Activated gamma-delta T cell treated with anti-CD3 and anti-CD28 coated beads, Interleukin-2, amount 50 U/mL, for 16 hours (primary cell): ENCODE results near the gene SCYL3.
A peak's percentile ranks its signal among the peaks of the same experiment; 100 is the strongest.

ENCODE experiments used
- DNase-seq: peaks from one replicate; pipeline ENCODE4 v3.0.0-alpha.2; 2020; ENCODE audit warnings: low read depth

SCYL3 gene

GRCh38 chr1:169899519-169900217 is 6.0 kb upstream of the SCYL3 start:
- DNase-seq: no peak

GRCh38 chr1:169896013-169896412 is 2.3 kb upstream of the SCYL3 start:
- no peak for DNase-seq

GRCh38 chr1:169894424-169895145 is 889 bp upstream of the SCYL3 start:
- no peak for DNase-seq

GRCh38 chr1:169892927-169893644 is 610 bp downstream of the SCYL3 start:
- DNase-seq: no peak

GRCh38 chr1:169892176-169892926 is 1.3 kb downstream of the SCYL3 start:
- DNase-seq: no peak

- DNase-seq: no peak
Measured at GRCh38 chr1:169891539-169891885, 2.2 kb downstream of the SCYL3 start.

- peak; percentile 29 for DNase-seq
Measured at GRCh38 chr1:169890761-169891538, 2.7 kb downstream of the SCYL3 start.

- DNase-seq: no peak
Measured at GRCh38 chr1:169889871-169890270, 3.8 kb downstream of the SCYL3 start.

- no peak for DNase-seq
Measured at GRCh38 chr1:169886931-169887330, 6.8 kb downstream of the SCYL3 start.

- DNase-seq: no peak
Measured at GRCh38 chr1:169886422-169886821, 7.3 kb downstream of the SCYL3 start.

GRCh38 chr1:169885207-169885606 is 8.5 kb downstream of the SCYL3 start:
- no peak for DNase-seq

- no peak for DNase-seq
Measured at GRCh38 chr1:169884634-169885033, 9.1 kb downstream of the SCYL3 start.

- no peak for DNase-seq
Measured at GRCh38 chr1:169882039-169882511, 11.6 kb downstream of the SCYL3 start.

- DNase-seq: no peak
Measured at GRCh38 chr1:169879034-169879840, 14.5 kb downstream of the SCYL3 start.

GRCh38 chr1:169878498-169878897 is 15.2 kb downstream of the SCYL3 start:
- DNase-seq: no peak

GRCh38 chr1:169877800-169878491 is 15.8 kb downstream of the SCYL3 start:
- DNase-seq: no peak

- DNase-seq: no peak
Measured at GRCh38 chr1:169874229-169874628, 19.5 kb downstream of the SCYL3 start.

- DNase-seq: no peak
Measured at GRCh38 chr1:169873582-169874199, 20.0 kb downstream of the SCYL3 start.

- DNase-seq: no peak
Measured at GRCh38 chr1:169872906-169873305, 20.8 kb downstream of the SCYL3 start.
